OCI-LY7 (cell line): ENCODE measurements around the gene MRTFB. TPM values are rescaled to one million over a fixed set of nuclear protein-coding genes. Genes with fewer than 3 reads are reported as not detected.

Source experiments
- BruUV-seq: library from RNA; stranded (reverse); fragments of 400-500 nt; replicated peaks from 2 replicates; lab custom pipeline; 2021; lab: Mats Ljungman, UMichigan
- CTCF ChIA-PET: fragments of 300-600 bp; sonication (Branson Sonifier 250); formaldehyde crosslinking; loops from one replicate; lab custom pipeline; 2022; ENCODE audit warnings: antibody characterized with exemption; ENCODE audit not compliant: unreplicated experiment; lab: Charles Lee
- POLR2A ChIA-PET: fragments of 300-600 bp; sonication (Branson Sonifier 250); formaldehyde crosslinking; loops from one replicate; lab custom pipeline; 2022; ENCODE audit warnings: antibody characterized with exemption; lab: Charles Lee
- DNase-seq: peaks from one replicate; pipeline ENCODE4 v3.0.0-alpha.2; 2015; ENCODE audit warnings: low spot score
- H2AFZ ChIP-seq: fragments of 200-600 bp; sonication (generic), shearing (Covaris generic); 2 replicates; pipeline ENCODE4 v1.6.1; 2014; ENCODE audit warnings: mild to moderate bottlenecking, antibody characterized with exemption, low read length, moderate library complexity
- H3K27ac ChIP-seq: fragments of 200-600 bp; sonication (generic); 2 replicates; pipeline ENCODE4 v1.5.1; 2014; ENCODE audit warnings: mixed run types, low read depth, mild to moderate bottlenecking, moderate library complexity, low read length, inconsistent platforms; ENCODE audit not compliant: poor library complexity, severe bottlenecking
- H3K36me3 ChIP-seq: fragments of 200-600 bp; sonication (generic); 2 replicates; pipeline ENCODE4 v1.6.1; 2014; ENCODE audit warnings: mild to moderate bottlenecking, antibody characterized with exemption, low read length, moderate library complexity, mixed read lengths; ENCODE audit not compliant: insufficient read depth
- H3K4me1 ChIP-seq: fragments of 200-600 bp; sonication (generic); 2 replicates; pipeline ENCODE4 v1.5.1; 2014; ENCODE audit warnings: mild to moderate bottlenecking, low read length; ENCODE audit not compliant: insufficient read depth, poor library complexity, severe bottlenecking
- H3K4me2 ChIP-seq: fragments of 200-600 bp; sonication (generic); 2 replicates; pipeline ENCODE4 v1.6.1; 2014; ENCODE audit warnings: mild to moderate bottlenecking, low read length
- H3K4me3 ChIP-seq: fragments of 200-600 bp; sonication (generic); 2 replicates; pipeline ENCODE4 v1.5.1; 2014; ENCODE audit warnings: mild to moderate bottlenecking, low read depth, low read length; ENCODE audit not compliant: poor library complexity, severe bottlenecking
- H3K79me2 ChIP-seq: fragments of 200-600 bp; sonication (generic); 2 replicates; pipeline ENCODE4 v1.6.1; 2016; ENCODE audit warnings: low read depth, mild to moderate bottlenecking, low read length, moderate library complexity, mixed read lengths; ENCODE audit not compliant: insufficient read depth
- H3K9me2 ChIP-seq: fragments of 200-600 bp; sonication (generic); 2 replicates; pipeline ENCODE4 v1.6.1; 2016; ENCODE audit warnings: mild to moderate bottlenecking, low read length, mixed read lengths; ENCODE audit not compliant: insufficient read depth
- H3K9me3 ChIP-seq: fragments of 200-600 bp; sonication (generic); 2 replicates; pipeline ENCODE4 v1.6.1; 2014; ENCODE audit warnings: mild to moderate bottlenecking, mixed run types, low read length, mixed read lengths
- H4K20me1 ChIP-seq: fragments of 200-600 bp; sonication (generic); 2 replicates; pipeline ENCODE4 v1.6.1; 2014; ENCODE audit warnings: mild to moderate bottlenecking, antibody characterized with exemption, low read length, moderate library complexity, mixed read lengths; ENCODE audit not compliant: insufficient read depth
- EZH2phosphoT487 ChIP-seq: fragments of 200-600 bp; sonication (generic); IDR thresholded peaks from 2 replicates; pipeline ENCODE4 v1.6.1; 2018; ENCODE audit warnings: low read depth, borderline replicate concordance, mild to moderate bottlenecking, mixed run types, antibody characterized with exemption, low read length, moderate library complexity, mixed read lengths
- intact Hi-C: fragments of 100-400 bp; cut with micrococcal nuclease; formaldehyde crosslinking; loops from one replicate; pipeline ENCODE4 v1.10.0; 2022; ENCODE audit not compliant: unreplicated experiment
- total RNA-seq, 2 experiments: library from RNA; depleted of rRNA in 1 of 2; stranded (reverse); fragments of >200 nt in 1 of 2; shearing (Covaris generic) in 1 of 2; gene quantifications; 2 replicates each; pipeline ENCODE4 v1.2.3, GENCODE V29; 2014 to 2022
- TF ChIP-seq, protein P1 (sequence below): fragments of 200-600 bp; sonication (generic); conservative IDR thresholded peaks from 2 replicates; pipeline ENCODE4 v1.5.1; 2014; ENCODE audit warnings: mild to moderate bottlenecking, antibody characterized with exemption, low read length, moderate library complexity, mixed read lengths

Gene MRTFB
- total RNA-seq, 2 experiments from 2014 or later = 8.5 to 21.4 TPM

DNA sequence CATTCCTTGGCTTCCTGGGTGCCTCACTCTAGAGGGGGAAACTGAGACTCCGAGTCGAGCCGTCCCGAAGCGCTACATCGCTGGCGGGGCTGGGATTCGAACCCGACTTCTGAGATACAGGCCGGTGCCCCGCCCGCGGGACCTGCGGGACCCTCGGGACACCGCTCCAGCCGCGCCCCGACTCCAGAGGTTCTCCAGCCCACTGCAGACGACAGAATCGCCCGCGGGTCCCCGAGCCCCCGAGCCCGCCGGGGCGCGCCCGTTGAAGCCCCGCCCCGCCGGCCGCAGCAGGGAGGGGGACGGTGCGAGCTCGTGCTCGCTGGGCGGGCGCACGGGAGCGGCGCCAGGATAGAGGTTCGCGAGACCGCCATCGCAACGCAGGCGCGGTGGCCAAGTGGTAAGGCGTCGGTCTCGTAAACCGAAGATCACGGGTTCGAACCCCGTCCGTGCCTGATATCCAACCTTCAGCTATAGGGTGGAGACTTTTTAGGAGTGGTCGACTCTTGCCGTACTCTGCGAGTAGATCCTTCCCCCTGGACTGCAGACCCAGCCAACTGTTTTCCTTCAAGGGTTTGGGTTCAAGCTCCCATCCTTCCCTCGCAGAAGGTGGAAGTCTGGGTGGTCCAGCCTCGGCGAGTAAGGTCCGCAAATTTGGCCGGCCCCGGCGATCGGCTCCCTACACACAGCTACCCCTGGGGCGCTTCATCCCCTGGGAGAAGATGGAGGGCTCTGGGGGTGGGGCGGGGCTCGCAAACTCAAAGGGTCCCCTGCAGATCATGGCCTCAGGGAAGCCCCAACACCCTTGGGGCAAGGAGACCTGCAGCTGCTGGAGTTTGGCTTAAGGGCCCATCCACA, 214.6 kb downstream of the MRTFB start:
- peak; percentile 91 for DNase-seq
- ChIA-PET POLR2A (interaction anchor here (0.6 to 1.9 kb wide), 9 partner anchors 10 to 366 kb away, joined by 3 to 7 read pairs (median 3); partner anchors contain the start of gene ERCC4), CTCF (interaction anchor here (0.6 to 1.5 kb wide), 5 partner anchors 15 to 366 kb away, joined by 3 to 6 read pairs (median 3); partner anchors contain the start of gene ERCC4)
- TSS peak; percentile 99 for BruUV-seq
- peak overlapping the region; percentile 79 for H2AFZ ChIP-seq
- peaks cover 15% of the 10 kb centered on the region; the same call in 1 of the 2 replicates for H3K9me3 ChIP-seq
- H3K9me2 ChIP-seq = no peaks in the 10 kb centered on the region
- peak overlapping the region; percentile 76 for H3K4me3 ChIP-seq
- TF ChIP-seq, protein P1, sequence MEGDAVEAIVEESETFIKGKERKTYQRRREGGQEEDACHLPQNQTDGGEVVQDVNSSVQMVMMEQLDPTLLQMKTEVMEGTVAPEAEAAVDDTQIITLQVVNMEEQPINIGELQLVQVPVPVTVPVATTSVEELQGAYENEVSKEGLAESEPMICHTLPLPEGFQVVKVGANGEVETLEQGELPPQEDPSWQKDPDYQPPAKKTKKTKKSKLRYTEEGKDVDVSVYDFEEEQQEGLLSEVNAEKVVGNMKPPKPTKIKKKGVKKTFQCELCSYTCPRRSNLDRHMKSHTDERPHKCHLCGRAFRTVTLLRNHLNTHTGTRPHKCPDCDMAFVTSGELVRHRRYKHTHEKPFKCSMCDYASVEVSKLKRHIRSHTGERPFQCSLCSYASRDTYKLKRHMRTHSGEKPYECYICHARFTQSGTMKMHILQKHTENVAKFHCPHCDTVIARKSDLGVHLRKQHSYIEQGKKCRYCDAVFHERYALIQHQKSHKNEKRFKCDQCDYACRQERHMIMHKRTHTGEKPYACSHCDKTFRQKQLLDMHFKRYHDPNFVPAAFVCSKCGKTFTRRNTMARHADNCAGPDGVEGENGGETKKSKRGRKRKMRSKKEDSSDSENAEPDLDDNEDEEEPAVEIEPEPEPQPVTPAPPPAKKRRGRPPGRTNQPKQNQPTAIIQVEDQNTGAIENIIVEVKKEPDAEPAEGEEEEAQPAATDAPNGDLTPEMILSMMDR = no peak
- no peaks in the 10 kb centered on the region for H3K79me2 ChIP-seq
- H3K4me2 ChIP-seq = peak overlapping the region; percentile 79
- no peaks in the 10 kb centered on the region for H4K20me1 ChIP-seq
- intact Hi-C loops = loop anchor here (5.0 kb wide), 1 partner anchor 363 kb away; the partner anchor contains the start of gene ERCC4
- no peaks in the 10 kb centered on the region for H3K36me3 ChIP-seq
- peak overlapping the region; percentile 67 for H3K27ac ChIP-seq
- H3K4me1 ChIP-seq = peaks cover 51% of the 10 kb centered on the region

- H3K27ac ChIP-seq = peak overlapping the region; percentile 48
- H3K4me1 ChIP-seq = peaks cover 51% of the 10 kb centered on the region
- no peaks in the 10 kb centered on the region for H3K9me2 ChIP-seq
- TF ChIP-seq EZH2phosphoT487 = no peak
- TF ChIP-seq, protein P1 = peak; percentile 38; the same call in 1 of the 2 replicates
- ChIA-PET POLR2A (interaction anchor here (0.6 to 1.9 kb wide), 6 partner anchors 119 to 921 kb away, joined by 3 to 7 read pairs (median 4); partner anchors contain the start of gene ERCC4), CTCF (interaction anchor here (0.7 to 1.5 kb wide), 4 partner anchors 14 to 367 kb away, joined by 3 to 6 read pairs (median 4); partner anchors contain the start of gene ERCC4)
- no peaks in the 10 kb centered on the region for H3K79me2 ChIP-seq
- H3K36me3 ChIP-seq = no peaks in the 10 kb centered on the region
- intact Hi-C loops = loop anchor here (5.0 kb wide), 1 partner anchor 364 kb away; the partner anchor contains the start of gene ERCC4
- peak overlapping the region; percentile 78 for H2AFZ ChIP-seq
- H4K20me1 ChIP-seq = no peaks in the 10 kb centered on the region
- H3K4me3 ChIP-seq = peak overlapping the region; percentile 76
- H3K9me3 ChIP-seq = peaks cover 15% of the 10 kb centered on the region; the same call in 1 of the 2 replicates
- H3K4me2 ChIP-seq = peak overlapping the region; percentile 79
- peak; percentile 75 for DNase-seq
- BruUV-seq = no TSS peak
These were observed 215.5 kb downstream of the MRTFB start for GRCh38 chr16:14286368-14287230.
